Trophoblast cell (in vitro differentiated cells and primary cell): Measurements from ENCODE around the gene AAGAB.

Source experiments
- DNase-seq, 2 donors: peaks; one replicate each; pipeline ENCODE4 v3.0.0-alpha.2; 2016
- H2AFZ ChIP-seq: 2 replicates; pipeline ENCODE4 v1.6.1; 2013; ENCODE audit warnings: low read length, moderate library complexity, mild to moderate bottlenecking; ENCODE audit not compliant: insufficient read depth, poor library complexity
- H2AK5ac ChIP-seq: 2 replicates; pipeline ENCODE4 v1.6.1; 2013; ENCODE audit warnings: mild to moderate bottlenecking, low read length
- H2BK120ac ChIP-seq: 2 replicates; pipeline ENCODE4 v1.6.1; 2013; ENCODE audit warnings: low read length, mild to moderate bottlenecking, moderate library complexity; ENCODE audit not compliant: insufficient read depth, poor library complexity
- H2BK12ac ChIP-seq: 2 replicates; pipeline ENCODE4 v1.6.1; 2013; ENCODE audit warnings: mild to moderate bottlenecking, low read length, moderate library complexity
- H2BK5ac ChIP-seq: 2 replicates; pipeline ENCODE4 v1.6.1; 2013; ENCODE audit warnings: low read length, low read depth, moderate library complexity, mild to moderate bottlenecking; ENCODE audit not compliant: poor library complexity
- H3K14ac ChIP-seq: 2 replicates; pipeline ENCODE4 v1.6.1; 2013; ENCODE audit warnings: mild to moderate bottlenecking, low read length
- H3K18ac ChIP-seq: 2 replicates; pipeline ENCODE4 v1.6.1; 2013; ENCODE audit warnings: mild to moderate bottlenecking, low read length
- H3K23ac ChIP-seq: 2 replicates; pipeline ENCODE4 v1.6.1; 2013; ENCODE audit warnings: low read length
- H3K27ac ChIP-seq: 2 replicates; pipeline ENCODE4 v1.5.1; 2013; ENCODE audit warnings: low read depth, mild to moderate bottlenecking, inconsistent platforms, low read length, moderate library complexity
- H3K27me3 ChIP-seq: 2 replicates; pipeline ENCODE4 v1.6.1; 2013; ENCODE audit warnings: inconsistent platforms, mild to moderate bottlenecking, low read length, moderate library complexity; ENCODE audit not compliant: insufficient read depth
- H3K36me3 ChIP-seq, 2 experiments: 1 replicate in 1 of 2; 2 replicates in 1 of 2; pipeline ENCODE4 v1.6.1; 2013; ENCODE audit warnings: low read length in 2 of 2, mild to moderate bottlenecking in 2 of 2, moderate library complexity in 1 of 2; ENCODE audit not compliant: insufficient read depth in 2 of 2, control insufficient read depth in 1 of 2
- H3K4ac ChIP-seq: 2 replicates; pipeline ENCODE4 v1.6.1; 2013; ENCODE audit warnings: low read depth, mild to moderate bottlenecking, low read length, moderate library complexity
- H3K4me1 ChIP-seq, 2 experiments: 1 replicate in 1 of 2; 2 replicates in 1 of 2; pipeline ENCODE4 v1.6.1; 2013; ENCODE audit warnings: low read length in 2 of 2, mild to moderate bottlenecking in 2 of 2, moderate library complexity in 1 of 2; ENCODE audit not compliant: insufficient read depth in 2 of 2, control insufficient read depth in 1 of 2
- H3K4me2 ChIP-seq: 2 replicates; pipeline ENCODE4 v1.6.1; 2013; ENCODE audit warnings: inconsistent platforms, mild to moderate bottlenecking, low read length, moderate library complexity
- H3K4me3 ChIP-seq: 2 replicates; pipeline ENCODE4 v1.5.1; 2013; ENCODE audit warnings: mild to moderate bottlenecking, low read depth, low read length, inconsistent platforms
- H3K79me1 ChIP-seq: one replicate; pipeline ENCODE4 v1.6.1; 2013; ENCODE audit warnings: low read length
- H3K79me2 ChIP-seq: 2 replicates; pipeline ENCODE4 v1.6.1; 2013; ENCODE audit warnings: low read length, mild to moderate bottlenecking; ENCODE audit not compliant: control insufficient read depth, insufficient read depth, poor library complexity
- H3K9ac ChIP-seq: 2 replicates; pipeline ENCODE4 v1.6.1; 2013; ENCODE audit warnings: mild to moderate bottlenecking, low read length
- H3K9me3 ChIP-seq: 2 replicates; pipeline ENCODE4 v1.6.1; 2013; ENCODE audit warnings: low read depth, mild to moderate bottlenecking, control low read depth, inconsistent platforms, low read length; ENCODE audit not compliant: insufficient read depth
- H4K12ac ChIP-seq: 2 replicates; pipeline ENCODE4 v1.6.1; 2013; ENCODE audit warnings: low read depth, mild to moderate bottlenecking, low read length, moderate library complexity
- H4K8ac ChIP-seq: 2 replicates; pipeline ENCODE4 v1.6.1; 2013; ENCODE audit warnings: low read depth, mild to moderate bottlenecking, low read length, moderate library complexity
- H4K91ac ChIP-seq: one replicate; pipeline ENCODE4 v1.6.1; 2013; ENCODE audit warnings: low read depth, mild to moderate bottlenecking, low read length, moderate library complexity
- WGBS: extraction: QIAGEN DNeasy Blood & Tissue Kit; methylation state at CpG from one replicate; pipeline ENCODE4 v1.1.7; 2013; ENCODE audit warnings: missing lambda C conversion rate; ENCODE audit not compliant: insufficient read length, insufficient coverage; ENCODE audit errors: extremely low coverage; 5-methylcytosine and 5-hydroxymethylcytosine counted together

Gene AAGAB

DNA sequence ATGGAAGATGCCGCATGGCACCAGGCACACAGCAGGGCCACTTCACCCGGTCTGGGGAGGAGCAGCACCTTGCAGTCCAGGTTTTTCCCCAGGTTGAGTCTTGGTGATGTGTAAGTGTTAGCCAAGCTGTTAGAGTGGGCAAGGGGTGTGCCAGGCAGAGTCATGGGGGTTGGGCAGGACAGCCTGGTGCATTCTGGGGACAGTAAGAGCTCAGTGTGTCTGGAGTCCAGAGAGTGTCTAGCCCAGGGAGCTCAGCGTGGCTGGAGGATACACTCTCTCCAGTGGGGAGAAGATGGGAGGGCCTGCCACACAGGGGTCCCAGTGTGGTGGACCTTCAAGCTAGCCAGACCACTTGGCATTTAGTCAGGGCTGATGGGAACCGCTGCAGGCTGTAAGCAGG, 87.4 kb downstream of the AAGAB start:
- H3K27ac ChIP-seq, result no peak overlapping the region
- H3K4ac ChIP-seq, result no peak overlapping the region
- H3K9me3 ChIP-seq, result no peaks in the 10 kb centered on the region
- no peak overlapping the region for H2BK5ac ChIP-seq
- no peak overlapping the region for H2AFZ ChIP-seq
- H3K4me3 ChIP-seq, result no peak overlapping the region
- DNase-seq, result no peak
- H3K9ac ChIP-seq, result no peak overlapping the region
- no peak overlapping the region for H3K14ac ChIP-seq
- no peak overlapping the region for H2BK120ac ChIP-seq
- H3K79me2 ChIP-seq, result no peaks in the 10 kb centered on the region
- H3K4me1 ChIP-seq, result peaks cover 3 to 6% of the 10 kb centered on the region in 2 experiments
- H3K18ac ChIP-seq, result no peak overlapping the region
- no peak overlapping the region for H4K12ac ChIP-seq
- H3K4me2 ChIP-seq, result no peak overlapping the region
- H3K27me3 ChIP-seq, result no peaks in the 10 kb centered on the region
- H2BK12ac ChIP-seq, result no peak overlapping the region
- WGBS, result no CpG with 5 or more reads among the region's 4 CpGs
- H3K79me1 ChIP-seq, result peaks cover 5% of the 10 kb centered on the region
- H2AK5ac ChIP-seq, result no peak overlapping the region
- H3K36me3 ChIP-seq, result peaks cover 47 to 56% of the 10 kb centered on the region in 2 experiments
- H4K8ac ChIP-seq, result no peak overlapping the region
- H3K23ac ChIP-seq, result no peak overlapping the region
- H4K91ac ChIP-seq, result no peak overlapping the region

DNA sequence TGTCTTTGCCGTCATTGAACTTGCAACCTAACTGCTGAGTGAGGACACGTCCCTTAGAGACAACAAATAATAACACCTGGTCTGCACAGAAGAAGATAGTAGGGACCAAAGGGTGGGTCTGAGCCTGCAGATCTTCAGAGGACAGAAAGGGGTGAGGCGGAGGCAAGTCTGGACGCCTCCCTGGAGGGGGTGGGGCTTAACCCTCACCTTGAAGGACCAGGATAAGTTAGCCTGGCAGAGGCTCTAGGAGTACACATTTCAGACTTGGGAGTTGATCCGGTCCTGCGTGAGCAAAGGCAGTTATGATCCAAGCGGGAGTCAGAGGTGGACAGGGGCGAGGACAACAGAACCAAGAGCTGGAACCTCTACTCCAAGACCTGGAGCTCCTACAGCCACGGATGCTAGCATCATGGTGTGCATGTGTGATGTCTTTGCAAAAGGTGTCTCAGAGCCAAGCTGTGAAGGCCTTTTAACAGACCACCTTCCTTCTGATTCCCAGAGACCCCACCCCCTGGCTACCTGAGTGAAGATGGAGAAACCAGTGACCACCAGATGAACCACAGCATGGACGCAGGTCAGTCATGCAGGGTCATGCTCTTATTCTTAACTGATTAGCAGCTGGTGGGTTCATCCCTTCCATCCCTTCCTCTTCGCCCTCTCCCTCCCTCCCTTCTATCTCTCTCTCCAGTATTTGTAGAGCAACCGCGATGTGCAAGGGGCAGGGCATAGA, 88.0 kb downstream of the AAGAB start:
- Histone ChIP-seq H4K91ac (no peak overlapping the region), H4K12ac (no peak overlapping the region)
- WGBS, result no CpG with 5 or more reads among the region's 13 CpGs

GRCh38 chr15:67165254-67166253, 88.9 kb downstream of the AAGAB start:
- peaks cover 11 to 14% of the 10 kb centered on the region in 2 experiments for H3K4me1 ChIP-seq
- H3K4me3 ChIP-seq, result no peak overlapping the region
- H3K4ac ChIP-seq, result no peak overlapping the region
- H3K9me3 ChIP-seq, result no peaks in the 10 kb centered on the region
- peaks cover 9% of the 10 kb centered on the region for H3K79me1 ChIP-seq
- peaks cover 44 to 50% of the 10 kb centered on the region in 2 experiments for H3K36me3 ChIP-seq
- WGBS, result no CpG with 5 or more reads among the region's 34 CpGs
- H2BK5ac ChIP-seq, result no peak overlapping the region
- H3K4me2 ChIP-seq, result no peak overlapping the region
- no peak overlapping the region for H4K12ac ChIP-seq
- no peak overlapping the region for H3K23ac ChIP-seq
- H2BK12ac ChIP-seq, result no peak overlapping the region
- no peak overlapping the region for H4K91ac ChIP-seq
- H3K14ac ChIP-seq, result no peak overlapping the region
- H4K8ac ChIP-seq, result no peak overlapping the region
- no peak overlapping the region for H2AK5ac ChIP-seq
- H3K27ac ChIP-seq, result no peak overlapping the region
- H2BK120ac ChIP-seq, result no peak overlapping the region
- H3K9ac ChIP-seq, result no peak overlapping the region
- DNase-seq, result no peak
- peaks cover 3% of the 10 kb centered on the region for H3K79me2 ChIP-seq
- H2AFZ ChIP-seq, result no peak overlapping the region
- no peak overlapping the region for H3K18ac ChIP-seq
- H3K27me3 ChIP-seq, result no peaks in the 10 kb centered on the region

More for the DNA sequence above, 88.0 kb downstream of the AAGAB start:
- H2AFZ ChIP-seq, result no peak overlapping the region
- no peak overlapping the region for H3K4me3 ChIP-seq
- H4K8ac ChIP-seq, result no peak overlapping the region
- no peak overlapping the region for H3K23ac ChIP-seq
- H3K4me2 ChIP-seq, result no peak overlapping the region
- no peak for DNase-seq
- H3K27ac ChIP-seq, result no peak overlapping the region
- H3K36me3 ChIP-seq, result peaks cover 47 to 53% of the 10 kb centered on the region in 2 experiments
- H3K14ac ChIP-seq, result no peak overlapping the region
- no peak overlapping the region for H3K18ac ChIP-seq
- no peak overlapping the region for H2AK5ac ChIP-seq
- peaks cover 9 to 12% of the 10 kb centered on the region in 2 experiments for H3K4me1 ChIP-seq
- peaks cover 1% of the 10 kb centered on the region for H3K79me2 ChIP-seq
- no peak overlapping the region for H3K4ac ChIP-seq
- H3K79me1 ChIP-seq, result peaks cover 6% of the 10 kb centered on the region
- H3K27me3 ChIP-seq, result no peaks in the 10 kb centered on the region
- no peaks in the 10 kb centered on the region for H3K9me3 ChIP-seq
- no peak overlapping the region for H2BK120ac ChIP-seq
- no peak overlapping the region for H3K9ac ChIP-seq
- H2BK12ac ChIP-seq, result no peak overlapping the region
- no peak overlapping the region for H2BK5ac ChIP-seq

DNA sequence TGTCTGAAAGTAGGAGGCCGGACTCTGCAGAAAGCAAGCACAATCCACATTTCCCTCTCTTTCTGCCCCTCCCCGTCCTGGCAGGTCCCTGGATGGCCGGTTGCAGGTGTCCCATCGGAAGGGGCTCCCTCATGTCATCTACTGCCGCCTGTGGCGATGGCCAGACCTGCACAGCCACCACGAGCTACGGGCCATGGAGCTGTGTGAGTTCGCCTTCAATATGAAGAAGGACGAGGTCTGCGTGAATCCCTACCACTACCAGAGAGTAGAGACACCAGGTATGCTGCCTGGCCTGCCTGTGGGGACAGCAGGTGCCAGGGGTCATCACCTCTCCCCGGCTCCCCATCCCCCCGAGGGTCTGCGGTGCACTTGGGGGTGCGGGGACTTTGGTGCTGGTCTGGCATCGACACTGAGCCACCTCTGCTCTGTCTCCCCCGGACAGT, 89.6 kb downstream of the AAGAB start:
- Histone ChIP-seq H3K23ac (no peak overlapping the region), H3K14ac (no peak overlapping the region), H2BK5ac (no peak overlapping the region), H2AFZ (no peak overlapping the region), H4K91ac (no peak overlapping the region), H2AK5ac (no peak overlapping the region), H3K4me3 (no peak overlapping the region), H3K27me3 (no peaks in the 10 kb centered on the region), H3K36me3 (peaks cover 41 to 44% of the 10 kb centered on the region in 2 experiments), H3K27ac (no peak overlapping the region), H3K4ac (no peak overlapping the region), H3K79me1 (peaks cover 9% of the 10 kb centered on the region), H4K8ac (no peak overlapping the region), H3K4me2 (no peak overlapping the region), H3K79me2 (peaks cover 3% of the 10 kb centered on the region), H3K9me3 (no peaks in the 10 kb centered on the region), H2BK120ac (no peak overlapping the region), H4K12ac (no peak overlapping the region), H2BK12ac (no peak overlapping the region), H3K9ac (no peak overlapping the region), H3K4me1 (peaks cover 11 to 14% of the 10 kb centered on the region in 2 experiments), H3K18ac (peak overlapping the region; percentile 21)
- DNase-seq, result no peak
- WGBS, result no CpG with 5 or more reads among the region's 17 CpGs
